ENCODE measurements around the gene YBX3.
A peak's percentile ranks its signal among the peaks of the same experiment; 100 is the strongest.

Gene YBX3

GRCh38 chr12:10717410-10717809 lies 5.7 kb downstream of the YBX3 start:
- peak; percentile 91 for DNase-seq (ENCODE audit: low read depth)
- H3K4me3 ChIP-seq (ENCODE audit: low read length), result peak overlapping the region; percentile 98
- TF ChIP-seq, protein P1, sequence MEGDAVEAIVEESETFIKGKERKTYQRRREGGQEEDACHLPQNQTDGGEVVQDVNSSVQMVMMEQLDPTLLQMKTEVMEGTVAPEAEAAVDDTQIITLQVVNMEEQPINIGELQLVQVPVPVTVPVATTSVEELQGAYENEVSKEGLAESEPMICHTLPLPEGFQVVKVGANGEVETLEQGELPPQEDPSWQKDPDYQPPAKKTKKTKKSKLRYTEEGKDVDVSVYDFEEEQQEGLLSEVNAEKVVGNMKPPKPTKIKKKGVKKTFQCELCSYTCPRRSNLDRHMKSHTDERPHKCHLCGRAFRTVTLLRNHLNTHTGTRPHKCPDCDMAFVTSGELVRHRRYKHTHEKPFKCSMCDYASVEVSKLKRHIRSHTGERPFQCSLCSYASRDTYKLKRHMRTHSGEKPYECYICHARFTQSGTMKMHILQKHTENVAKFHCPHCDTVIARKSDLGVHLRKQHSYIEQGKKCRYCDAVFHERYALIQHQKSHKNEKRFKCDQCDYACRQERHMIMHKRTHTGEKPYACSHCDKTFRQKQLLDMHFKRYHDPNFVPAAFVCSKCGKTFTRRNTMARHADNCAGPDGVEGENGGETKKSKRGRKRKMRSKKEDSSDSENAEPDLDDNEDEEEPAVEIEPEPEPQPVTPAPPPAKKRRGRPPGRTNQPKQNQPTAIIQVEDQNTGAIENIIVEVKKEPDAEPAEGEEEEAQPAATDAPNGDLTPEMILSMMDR (IDR thresholded peaks at IDR 0.05; ENCODE audit: insufficient read depth, low read depth, low read length, missing control alignments), result no peak

DNA sequence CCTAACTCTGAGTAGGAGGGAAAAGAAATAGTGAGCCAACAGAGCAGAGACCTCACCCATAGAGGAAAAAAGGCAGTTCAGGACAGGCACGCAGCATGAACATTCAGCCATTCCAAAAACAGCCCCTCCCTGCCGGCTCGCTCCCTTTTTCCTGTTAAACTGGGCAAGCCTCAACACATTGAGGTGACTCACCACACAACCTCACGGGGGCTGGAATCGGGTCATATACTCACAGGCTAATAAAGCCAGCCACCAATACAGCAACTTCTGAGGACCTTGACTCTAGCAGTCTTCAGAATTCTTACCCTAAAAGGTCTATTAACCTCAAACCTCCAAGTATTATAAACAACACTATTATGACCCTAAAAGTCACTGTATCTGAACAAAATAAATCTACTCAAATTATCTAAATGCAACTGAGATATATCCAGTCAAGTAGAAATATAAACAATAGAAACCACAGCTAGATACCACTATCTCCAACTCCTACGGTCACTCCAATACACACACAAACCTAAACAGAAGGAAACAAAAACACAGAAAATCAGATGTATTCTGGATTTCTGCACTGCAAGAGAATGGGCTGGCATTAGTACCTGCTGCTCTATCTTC lies 6.3 kb downstream of the YBX3 start:
- peak; percentile 99 for DNase-seq (ENCODE audit: low read depth)
- TF ChIP-seq, protein P1 (IDR thresholded peaks at IDR 0.05; ENCODE audit: insufficient read depth, low read depth, low read length, missing control alignments), result no peak
- peak overlapping the region; percentile 98 for H3K4me3 ChIP-seq (ENCODE audit: low read length)

DNA sequence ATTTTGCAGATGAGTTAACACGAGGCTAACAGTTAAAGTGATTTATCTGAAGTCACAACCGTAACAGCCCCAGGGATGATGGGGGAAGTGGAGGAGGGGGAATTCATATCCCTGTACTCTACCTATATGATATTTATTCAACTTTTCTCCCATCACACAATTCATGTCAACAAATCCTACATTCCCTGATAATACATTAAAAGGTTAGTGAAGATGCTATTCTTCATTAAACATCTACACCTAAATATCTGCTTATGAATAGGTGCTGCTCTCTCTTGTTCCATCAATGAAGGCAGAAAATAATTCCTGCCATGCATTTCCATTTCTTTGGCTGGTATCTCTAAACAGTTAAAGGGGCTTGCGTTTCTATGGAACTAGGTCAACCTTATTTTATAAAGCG lies 6.8 kb downstream of the YBX3 start:
- DNase-seq (ENCODE audit: low read depth), result no peak
- TF ChIP-seq, protein P1 (IDR thresholded peaks at IDR 0.05; ENCODE audit: insufficient read depth, low read depth, low read length, missing control alignments), result no peak
- peak overlapping the region; percentile 35 for H3K4me3 ChIP-seq (ENCODE audit: low read length)

DNA sequence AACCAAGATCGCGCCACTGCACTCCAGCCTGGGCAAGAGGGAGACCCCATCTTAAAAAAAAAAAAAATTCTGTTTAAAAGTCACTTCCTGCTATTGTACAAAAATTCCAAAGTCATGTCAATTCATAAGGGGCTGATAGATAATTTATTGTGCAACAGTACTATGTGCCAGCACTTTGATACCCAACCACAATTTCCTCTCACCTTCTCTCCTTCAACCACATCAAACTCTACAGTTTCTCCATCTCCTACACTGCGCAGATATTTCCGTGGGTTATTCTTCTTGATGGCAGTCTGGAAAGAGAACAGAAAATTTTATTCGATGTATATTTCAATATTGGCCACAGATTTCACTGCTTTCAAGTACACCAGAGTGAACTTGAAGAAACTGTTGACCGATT lies 7.6 kb downstream of the YBX3 start:
- DNase-seq (ENCODE audit: low read depth), result no peak
- TF ChIP-seq, protein P1 (IDR thresholded peaks at IDR 0.05; ENCODE audit: insufficient read depth, low read depth, low read length, missing control alignments), result no peak
- H3K4me3 ChIP-seq (ENCODE audit: low read length), result no peak overlapping the region

DNA sequence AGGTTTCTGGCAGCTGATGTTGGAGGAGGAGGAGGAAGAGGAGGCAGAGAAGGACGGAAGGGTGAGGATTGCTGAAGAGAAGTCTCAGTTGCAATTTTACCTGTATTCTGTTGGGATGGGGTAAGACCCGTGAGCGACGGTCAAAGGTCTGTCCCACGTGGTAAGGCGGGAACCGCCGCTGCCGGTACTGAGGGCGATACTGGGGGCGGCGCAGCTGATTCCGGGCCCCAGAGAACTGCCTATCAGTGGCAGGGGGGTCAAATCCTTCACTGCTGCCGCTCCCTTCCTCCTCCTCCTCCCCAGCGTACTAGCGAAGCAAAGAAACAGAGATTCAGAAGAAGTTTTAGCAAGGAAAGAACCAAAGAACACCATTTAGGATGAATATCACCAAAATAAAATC lies 13.3 kb downstream of the YBX3 start:
- TF ChIP-seq, protein P1 (IDR thresholded peaks at IDR 0.05; ENCODE audit: insufficient read depth, low read depth, low read length, missing control alignments), result no peak
- no peak for DNase-seq (ENCODE audit: low read depth)
- H3K4me3 ChIP-seq (ENCODE audit: low read length), result no peak overlapping the region

DNA sequence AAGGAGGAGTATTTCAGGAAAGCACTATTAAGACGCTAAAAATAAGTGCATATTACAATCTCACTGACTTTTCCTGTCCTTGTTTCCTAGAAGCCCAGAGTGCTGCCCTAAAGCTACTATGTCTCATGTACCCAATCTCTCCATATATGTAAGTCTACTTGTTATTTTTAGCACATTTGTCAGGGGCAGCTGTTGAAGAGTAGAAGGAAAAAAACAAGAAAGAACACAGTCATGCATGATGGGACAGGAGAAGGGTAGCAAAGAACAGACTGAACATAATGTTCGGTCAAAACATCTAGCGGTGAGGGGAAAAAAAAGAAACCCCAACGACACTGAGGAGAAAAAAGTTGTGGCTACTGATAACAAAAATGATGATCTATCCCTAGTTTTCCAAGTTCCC lies 14.3 kb downstream of the YBX3 start:
- TF ChIP-seq, protein P1 (IDR thresholded peaks at IDR 0.05; ENCODE audit: insufficient read depth, low read depth, low read length, missing control alignments), result no peak
- DNase-seq (ENCODE audit: low read depth), result no peak

DNA sequence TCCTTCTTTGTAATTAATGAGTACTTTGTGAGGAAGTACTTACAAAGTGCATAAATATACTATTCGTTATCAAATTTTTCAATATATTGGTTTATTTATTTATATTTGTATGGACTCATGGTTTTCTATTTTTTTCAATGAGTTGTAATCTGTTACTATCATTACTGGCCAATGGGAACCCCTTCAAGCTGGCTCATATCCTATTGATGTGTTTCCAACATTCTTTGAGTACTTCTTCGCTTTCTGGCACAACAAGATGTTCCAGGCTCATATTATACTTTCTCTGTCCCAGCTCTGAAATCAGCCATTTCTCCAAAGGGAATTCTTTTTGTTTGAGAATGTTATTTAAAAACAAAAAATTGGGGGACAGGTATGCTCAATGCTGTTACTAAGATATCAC lies 17.5 kb downstream of the YBX3 start:
- H3K4me3 ChIP-seq (ENCODE audit: low read length), result no peak overlapping the region
- TF ChIP-seq, protein P1 (IDR thresholded peaks at IDR 0.05; ENCODE audit: insufficient read depth, low read depth, low read length, missing control alignments), result no peak
- no peak for DNase-seq (ENCODE audit: low read depth)

More for the DNA sequence above, 14.3 kb downstream of the YBX3 start:
- H3K4me3 ChIP-seq (ENCODE audit: low read length), result no peak overlapping the region
